OCI-LY1 (cell line): ENCODE measurements around the gene WNT8A.

ENCODE experiments used
- EZH2 ChIP-seq: fragments of 200-600 bp; sonication (generic), shearing (Covaris generic); IDR thresholded peaks from 2 replicates; pipeline ENCODE4 v1.8.0; 2017; ENCODE audit warnings: borderline replicate concordance, mixed run types, mild to moderate bottlenecking, antibody characterized with exemption, low read length, moderate library complexity, mixed read lengths
- TF ChIP-seq, protein P1 (sequence below): fragments of 200-600 bp; sonication (generic), shearing (Covaris generic); IDR thresholded peaks from 2 replicates; pipeline ENCODE4 v1.5.1; 2017; ENCODE audit warnings: mild to moderate bottlenecking, antibody characterized with exemption, low read length, moderate library complexity, mixed read lengths

- TF ChIP-seq, protein P1, sequence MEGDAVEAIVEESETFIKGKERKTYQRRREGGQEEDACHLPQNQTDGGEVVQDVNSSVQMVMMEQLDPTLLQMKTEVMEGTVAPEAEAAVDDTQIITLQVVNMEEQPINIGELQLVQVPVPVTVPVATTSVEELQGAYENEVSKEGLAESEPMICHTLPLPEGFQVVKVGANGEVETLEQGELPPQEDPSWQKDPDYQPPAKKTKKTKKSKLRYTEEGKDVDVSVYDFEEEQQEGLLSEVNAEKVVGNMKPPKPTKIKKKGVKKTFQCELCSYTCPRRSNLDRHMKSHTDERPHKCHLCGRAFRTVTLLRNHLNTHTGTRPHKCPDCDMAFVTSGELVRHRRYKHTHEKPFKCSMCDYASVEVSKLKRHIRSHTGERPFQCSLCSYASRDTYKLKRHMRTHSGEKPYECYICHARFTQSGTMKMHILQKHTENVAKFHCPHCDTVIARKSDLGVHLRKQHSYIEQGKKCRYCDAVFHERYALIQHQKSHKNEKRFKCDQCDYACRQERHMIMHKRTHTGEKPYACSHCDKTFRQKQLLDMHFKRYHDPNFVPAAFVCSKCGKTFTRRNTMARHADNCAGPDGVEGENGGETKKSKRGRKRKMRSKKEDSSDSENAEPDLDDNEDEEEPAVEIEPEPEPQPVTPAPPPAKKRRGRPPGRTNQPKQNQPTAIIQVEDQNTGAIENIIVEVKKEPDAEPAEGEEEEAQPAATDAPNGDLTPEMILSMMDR, result peak; percentile 89
- no peak for TF ChIP-seq EZH2
These were observed 6.7 kb upstream of the WNT8A start for GRCh38 chr5:138077064-138077696.
